Neuronal stem cell (in vitro differentiated cells): ENCODE measurements around the gene DRP2.

Source experiments
- DNase-seq: peaks from one replicate; pipeline ENCODE4 v3.0.0-alpha.2; 2013; ENCODE audit warnings: low spot score
- H2AFZ ChIP-seq: one replicate; pipeline ENCODE4 v1.6.1; 2013; ENCODE audit warnings: mild to moderate bottlenecking, low read length, inconsistent platforms
- H2AK5ac ChIP-seq: 2 replicates; pipeline ENCODE4 v1.6.1; 2013; ENCODE audit warnings: low read depth, mild to moderate bottlenecking, inconsistent platforms, low read length, moderate library complexity, mixed read lengths
- H2BK120ac ChIP-seq: 2 replicates; pipeline ENCODE4 v1.6.1; 2013; ENCODE audit warnings: low read depth, mild to moderate bottlenecking, inconsistent platforms, low read length, moderate library complexity, mixed read lengths
- H2BK12ac ChIP-seq: one replicate; pipeline ENCODE4 v1.6.1; 2013; ENCODE audit warnings: low read length, inconsistent platforms
- H2BK15ac ChIP-seq: 2 replicates; pipeline ENCODE4 v1.6.1; 2013; ENCODE audit warnings: mild to moderate bottlenecking, low read length, inconsistent platforms, mixed read lengths
- H2BK5ac ChIP-seq: one replicate; pipeline ENCODE4 v1.6.1; 2013; ENCODE audit warnings: inconsistent platforms, mild to moderate bottlenecking, low read length, moderate library complexity
- H3K14ac ChIP-seq: one replicate; pipeline ENCODE4 v1.6.1; 2013; ENCODE audit warnings: low read length, inconsistent platforms
- H3K18ac ChIP-seq: 2 replicates; pipeline ENCODE4 v1.6.1; 2013; ENCODE audit warnings: low read length, inconsistent platforms
- H3K23ac ChIP-seq: 2 replicates; pipeline ENCODE4 v1.6.1; 2013; ENCODE audit warnings: low read depth, mild to moderate bottlenecking, mixed read lengths, low read length, inconsistent platforms; ENCODE audit not compliant: poor library complexity
- H3K27ac ChIP-seq: replicated peaks from 3 replicates; pipeline ENCODE4 v1.5.1; 2013; ENCODE audit warnings: low read length, inconsistent platforms
- H3K27me3 ChIP-seq, 3 experiments: 2 replicates each; pipeline ENCODE4 v1.6.1; 2013; ENCODE audit warnings: low read length in 3 of 3, mild to moderate bottlenecking in 2 of 3, inconsistent platforms in 1 of 3, low read depth in 1 of 3, mixed read lengths in 1 of 3, moderate library complexity in 1 of 3; ENCODE audit not compliant: control insufficient read depth in 3 of 3, insufficient read depth in 3 of 3
- H3K36me3 ChIP-seq, 2 donors: replicated peaks in 1 of 2; 2 replicates each; pipeline ENCODE4 v1.6.1; 2013; ENCODE audit warnings: low read length in 2 of 2; ENCODE audit not compliant: control insufficient read depth in 2 of 2, insufficient read depth in 2 of 2
- H3K4ac ChIP-seq: 2 replicates; pipeline ENCODE4 v1.6.1; 2013; ENCODE audit warnings: inconsistent platforms, mild to moderate bottlenecking, low read length, moderate library complexity
- H3K4me1 ChIP-seq, 2 donors: 1 replicate in 1 of 2; 2 replicates in 1 of 2; pipeline ENCODE4 v1.6.1; 2013; ENCODE audit warnings: low read length in 2 of 2, low read depth in 1 of 2; ENCODE audit not compliant: control insufficient read depth in 2 of 2, insufficient read depth in 1 of 2
- H3K4me2 ChIP-seq: one replicate; pipeline ENCODE4 v1.6.1; 2013; ENCODE audit warnings: mild to moderate bottlenecking, low read length, inconsistent platforms; ENCODE audit not compliant: insufficient read depth, poor library complexity, severe bottlenecking
- H3K4me3 ChIP-seq, 2 donors: 2 replicates each; pipeline ENCODE4 v1.5.1; 2013; ENCODE audit warnings: low read length in 2 of 2, mild to moderate bottlenecking in 2 of 2, inconsistent platforms in 1 of 2, moderate library complexity in 1 of 2
- H3K79me1 ChIP-seq: one replicate; pipeline ENCODE4 v1.6.1; 2013; ENCODE audit warnings: low read depth, mild to moderate bottlenecking, inconsistent platforms, low read length, moderate library complexity
- H3K9ac ChIP-seq: one replicate; pipeline ENCODE4 v1.6.1; 2013; ENCODE audit warnings: mild to moderate bottlenecking, low read depth, low read length, inconsistent platforms; ENCODE audit not compliant: poor library complexity
- H3K9me3 ChIP-seq, 2 donors: replicated peaks in 1 of 2; 2 replicates each; pipeline versions ENCODE3 to v1.6.1; 2013; ENCODE audit warnings: low read length in 2 of 2, mild to moderate bottlenecking in 2 of 2, inconsistent platforms in 1 of 2, low read depth in 1 of 2, mixed read lengths in 1 of 2, moderate library complexity in 1 of 2; ENCODE audit not compliant: control insufficient read depth in 2 of 2, insufficient read depth in 1 of 2
- H4K8ac ChIP-seq: one replicate; pipeline ENCODE4 v1.6.1; 2013; ENCODE audit warnings: low read depth, mild to moderate bottlenecking, inconsistent platforms, low read length, moderate library complexity
- H4K91ac ChIP-seq: one replicate; pipeline ENCODE4 v1.6.1; 2013; ENCODE audit warnings: low read length, low read depth, mild to moderate bottlenecking, inconsistent platforms; ENCODE audit not compliant: poor library complexity
- WGBS, 2 donors: extraction: QIAGEN DNeasy Blood & Tissue Kit; methylation state at CpG; one replicate each; pipeline ENCODE4 v1.1.7; 2013; ENCODE audit warnings: missing lambda C conversion rate in 2 of 2, mixed read lengths in 1 of 2; ENCODE audit not compliant: insufficient read length in 2 of 2, insufficient replicate concordance in 1 of 2; ENCODE audit errors: extremely low coverage in 2 of 2; 5-methylcytosine and 5-hydroxymethylcytosine counted together

Gene DRP2

GRCh38 chrX:101217689-101218088 is 1.9 kb upstream of the DRP2 start:
- no peak overlapping the region for H2AFZ ChIP-seq
- H2BK12ac ChIP-seq: no peak overlapping the region
- peaks cover 0 to 2% of the 10 kb centered on the region in 2 donors for H3K4me1 ChIP-seq
- no peak overlapping the region for H2BK120ac ChIP-seq
- H3K4me2 ChIP-seq: no peak overlapping the region
- H4K8ac ChIP-seq: no peak overlapping the region
- no peak overlapping the region for H3K18ac ChIP-seq
- H3K27ac ChIP-seq: no peak overlapping the region
- H3K23ac ChIP-seq: no peak overlapping the region
- H2BK15ac ChIP-seq: no peak overlapping the region
- H4K91ac ChIP-seq: no peak overlapping the region
- no peak overlapping the region for H3K4me3 ChIP-seq
- H3K27me3 ChIP-seq: peaks cover 0 to 5% (median 0%) of the 10 kb centered on the region in 3 experiments
- no CpG with 5 or more reads among the region's 6 CpGs for WGBS, 2 donors
- no peak overlapping the region for H2BK5ac ChIP-seq
- H3K79me1 ChIP-seq: no peaks in the 10 kb centered on the region
- H3K4ac ChIP-seq: no peak overlapping the region
- H3K14ac ChIP-seq: no peak overlapping the region
- no peak for DNase-seq
- no peak overlapping the region for H3K9ac ChIP-seq
- H2AK5ac ChIP-seq: no peak overlapping the region
- no peaks in the 10 kb centered on the region for H3K36me3 ChIP-seq
- no peaks in the 10 kb centered on the region for H3K9me3 ChIP-seq

GRCh38 chrX:101219864-101220346 is 319 bp downstream of the DRP2 start:
- Histone ChIP-seq H2BK12ac (no peak overlapping the region), H3K4me1 (peaks cover 0 to 2% of the 10 kb centered on the region in 2 donors), H3K9me3 (no peaks in the 10 kb centered on the region), H3K18ac (peak overlapping the region; percentile 64), H3K9ac (no peak overlapping the region), H4K8ac (no peak overlapping the region), H4K91ac (no peak overlapping the region), H3K4ac (no peak overlapping the region), H3K36me3 (no peaks in the 10 kb centered on the region), H2BK15ac (no peak overlapping the region), H2BK5ac (no peak overlapping the region), H3K27me3 (peaks cover 0 to 5% (median 0%) of the 10 kb centered on the region in 3 experiments), H3K4me2 (peak overlapping the region; percentile 45), H3K14ac (no peak overlapping the region), H2AFZ (peak overlapping the region; percentile 82), H3K23ac (no peak overlapping the region), H3K4me3 (peak overlapping the region in 1 of 2 donors; percentile 44), H3K27ac (no peak overlapping the region), H2AK5ac (no peak overlapping the region), H2BK120ac (no peak overlapping the region), H3K79me1 (no peaks in the 10 kb centered on the region)
- no CpG with 5 or more reads among the region's 12 CpGs for WGBS, 2 donors
- DNase-seq: no peak

GRCh38 chrX:101220662-101221260 is 1.2 kb downstream of the DRP2 start:
- no peak overlapping the region for H3K27ac ChIP-seq

GRCh38 chrX:101223226-101223625 is 3.6 kb downstream of the DRP2 start:
- H2BK15ac ChIP-seq: no peak overlapping the region
- DNase-seq: no peak
- H3K79me1 ChIP-seq: no peaks in the 10 kb centered on the region
- peaks cover 0 to 2% of the 10 kb centered on the region in 2 donors for H3K4me1 ChIP-seq
- no peaks in the 10 kb centered on the region for H3K36me3 ChIP-seq
- H2BK120ac ChIP-seq: no peak overlapping the region
- H3K27ac ChIP-seq: no peak overlapping the region
- H3K4me3 ChIP-seq: no peak overlapping the region
- no peak overlapping the region for H3K18ac ChIP-seq
- WGBS, 2 donors: no CpG with 5 or more reads among the region's 1 CpG
- H4K91ac ChIP-seq: no peak overlapping the region
- no peak overlapping the region for H3K23ac ChIP-seq
- H3K9me3 ChIP-seq: no peaks in the 10 kb centered on the region
- H4K8ac ChIP-seq: no peak overlapping the region
- no peak overlapping the region for H3K14ac ChIP-seq
- H2BK12ac ChIP-seq: no peak overlapping the region
- H3K9ac ChIP-seq: no peak overlapping the region
- H2AFZ ChIP-seq: no peak overlapping the region
- no peak overlapping the region for H3K4ac ChIP-seq
- H3K4me2 ChIP-seq: no peak overlapping the region
- H2BK5ac ChIP-seq: no peak overlapping the region
- no peaks in the 10 kb centered on the region for H3K27me3 ChIP-seq
- no peak overlapping the region for H2AK5ac ChIP-seq

More at GRCh38 chrX:101220662-101221260, 1.2 kb downstream of the DRP2 start:
- H3K36me3 ChIP-seq: no peaks in the 10 kb centered on the region
- peaks cover 0 to 5% (median 0%) of the 10 kb centered on the region in 3 experiments for H3K27me3 ChIP-seq
- H3K4me2 ChIP-seq: no peak overlapping the region
- H2BK12ac ChIP-seq: no peak overlapping the region
- WGBS, 2 donors: no CpG with 5 or more reads among the region's 4 CpGs
- H3K18ac ChIP-seq: no peak overlapping the region
- H2AFZ ChIP-seq: peak overlapping the region; percentile 82
- peaks cover 0 to 2% of the 10 kb centered on the region in 2 donors for H3K4me1 ChIP-seq
- no peak for DNase-seq
- peak overlapping the region in 1 of 2 donors; percentile 44 for H3K4me3 ChIP-seq
- H3K4ac ChIP-seq: no peak overlapping the region
- H2BK5ac ChIP-seq: no peak overlapping the region
- H4K91ac ChIP-seq: no peak overlapping the region
- H3K9me3 ChIP-seq: no peaks in the 10 kb centered on the region
- H3K14ac ChIP-seq: no peak overlapping the region
- no peak overlapping the region for H4K8ac ChIP-seq
- no peak overlapping the region for H3K23ac ChIP-seq
- H3K79me1 ChIP-seq: no peaks in the 10 kb centered on the region
- H2BK15ac ChIP-seq: no peak overlapping the region
- H3K9ac ChIP-seq: no peak overlapping the region
- H2AK5ac ChIP-seq: no peak overlapping the region
- no peak overlapping the region for H2BK120ac ChIP-seq
